Measurements from ENCODE around the gene TSTD2. TPM values are rescaled to one million over a fixed set of nuclear protein-coding genes. Genes with fewer than 3 reads are reported as not detected.
"Not testable (repeated sequence)": the region's sequence is repeated elsewhere in the genome, so short reads cannot be mapped to it uniquely, and the experiment has no call there.

Gene TSTD2
- polyA plus RNA-seq, 1 experiment, result 17.3 TPM

DNA sequence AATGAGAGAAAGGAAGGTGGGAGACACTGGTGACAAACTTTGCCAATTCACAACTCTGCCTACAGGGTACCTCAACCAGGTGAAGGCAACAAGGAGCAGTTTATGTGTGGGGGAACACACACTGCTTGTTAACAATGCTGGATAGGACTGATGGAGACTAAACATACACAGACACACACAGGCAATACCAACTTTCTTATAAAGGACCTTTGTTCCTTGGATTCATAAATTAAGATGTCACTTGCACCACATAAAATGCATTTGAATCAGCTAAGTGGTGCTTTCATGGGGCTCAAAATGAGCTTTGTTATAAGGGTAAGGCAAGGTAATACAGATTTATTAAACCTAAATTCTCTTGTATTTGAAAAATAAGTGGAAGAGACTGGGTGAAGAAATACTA is 4.0 kb downstream of the TSTD2 start:
- CTCF ChIA-PET, result interaction anchor here (1.3 to 7.4 kb wide), 4 partner anchors 13 to 218 kb away, joined by 5 to 61 read pairs (median 9); no protein-coding TSS in a partner anchor

DNA sequence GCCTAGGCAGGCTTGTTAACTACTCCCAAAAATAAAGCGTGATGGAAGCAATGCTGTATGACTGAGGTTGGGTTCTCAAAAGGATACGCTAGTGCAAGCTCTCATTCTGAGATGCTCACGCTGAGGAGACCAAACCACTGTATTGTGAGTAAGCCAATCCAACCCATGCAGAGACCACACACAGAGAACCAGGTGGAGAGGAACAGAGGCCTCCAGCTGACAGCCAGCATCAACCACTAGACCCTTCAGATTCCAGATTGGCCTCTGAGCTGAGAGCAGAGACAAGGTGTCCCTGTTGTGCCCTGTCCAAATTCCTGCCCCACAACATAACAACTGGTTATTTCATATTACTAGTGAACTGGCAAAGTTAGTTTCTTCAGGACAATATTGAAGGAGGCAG is 4.5 kb downstream of the TSTD2 start:
- no peak for TF ChIP-seq CTCF (IDR thresholded peaks at IDR 0.05; ENCODE audit: low read depth, low read length)
- ChIA-PET POLR2A (no interaction called here), CTCF (interaction anchor here (1.3 to 7.4 kb wide), 4 partner anchors 13 to 218 kb away, joined by 5 to 61 read pairs (median 9); no protein-coding TSS in a partner anchor)
- no peaks in the 10 kb centered on the region for H3K27me3 ChIP-seq (ENCODE audit: control insufficient read depth, insufficient read depth, low read length)
- DNase-seq (ENCODE audit: low read depth, low spot score), result no peak
- no peaks in the 10 kb centered on the region; the same call in 1 of the 2 replicates for H3K9me3 ChIP-seq (ENCODE audit: control insufficient read depth, insufficient read depth, low read length)
- no peak overlapping the region for H3K4me3 ChIP-seq (ENCODE audit: low read depth, low read length)
- H3K27ac ChIP-seq (ENCODE audit: low read depth, low read length), result no peak overlapping the region

More for the DNA sequence above, 4.0 kb downstream of the TSTD2 start:
- Histone ChIP-seq H3K4me3 (ENCODE audit: low read depth, low read length) (no peak overlapping the region), H3K27me3 (ENCODE audit: control insufficient read depth, insufficient read depth, low read length) (no peaks in the 10 kb centered on the region), H3K9me3 (ENCODE audit: control insufficient read depth, insufficient read depth, low read length) (no peaks in the 10 kb centered on the region; the same call in 1 of the 2 replicates), H3K27ac (ENCODE audit: low read depth, low read length) (no peak overlapping the region)
- TF ChIP-seq CTCF (IDR thresholded peaks at IDR 0.05; ENCODE audit: low read depth, low read length), result no peak
- no peak for DNase-seq (ENCODE audit: low read depth, low spot score)
- POLR2A ChIA-PET, result no interaction called here

DNA sequence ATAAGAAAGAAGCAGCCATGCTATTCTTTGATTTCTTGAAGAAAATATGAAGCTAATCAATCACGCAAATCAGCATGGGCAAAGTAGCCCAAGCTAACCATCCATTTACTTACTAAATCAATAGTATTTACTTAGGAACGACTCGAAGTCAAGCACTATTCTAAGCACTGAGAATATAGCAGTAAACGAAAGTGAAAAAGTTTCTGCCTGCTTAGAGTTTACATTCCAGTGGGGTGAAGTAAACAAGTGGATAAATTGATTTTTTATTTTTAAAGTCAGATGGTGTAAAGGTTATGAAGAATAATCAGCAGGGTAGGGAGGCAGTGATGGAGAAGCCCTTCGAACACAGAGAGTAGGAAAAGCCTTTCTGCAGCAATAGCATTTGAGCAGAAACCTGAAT is 5.5 kb downstream of the TSTD2 start:
- POLR2A ChIA-PET, result no interaction called here
- H3K4me3 ChIP-seq (ENCODE audit: low read depth, low read length), result no peak overlapping the region
- H3K9me3 ChIP-seq (ENCODE audit: control insufficient read depth, insufficient read depth, low read length), result no peaks in the 10 kb centered on the region
- H3K27me3 ChIP-seq (ENCODE audit: control insufficient read depth, insufficient read depth, low read length), result no peaks in the 10 kb centered on the region
- no peak overlapping the region for H3K27ac ChIP-seq (ENCODE audit: low read depth, low read length)
- DNase-seq (ENCODE audit: low read depth, low spot score), result no peak
- no peak for TF ChIP-seq CTCF (IDR thresholded peaks at IDR 0.05; ENCODE audit: low read depth, low read length)
- CTCF ChIA-PET, result interaction anchor here (1.0 to 7.4 kb wide), 2 partner anchors 12 to 30 kb away, joined by 5 to 61 read pairs; no protein-coding TSS in a partner anchor

DNA sequence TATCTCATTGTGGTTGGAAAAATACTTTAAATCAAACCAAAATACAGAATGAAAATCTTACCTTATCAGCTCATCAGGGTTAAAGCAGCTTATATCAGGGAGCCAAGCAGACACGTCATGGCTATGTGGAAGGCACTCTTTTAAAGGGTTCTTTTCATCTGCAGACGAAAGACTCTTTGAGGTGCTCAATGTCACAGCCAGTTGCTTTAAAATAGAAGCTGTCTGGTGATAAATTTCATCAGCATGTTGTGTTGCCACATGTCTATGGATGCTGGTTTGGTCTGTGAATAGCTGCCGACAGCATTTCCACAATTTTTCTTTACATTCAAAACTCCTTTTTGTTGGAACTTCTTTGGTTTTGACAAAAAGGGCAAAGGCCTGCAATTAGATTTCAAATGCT is 7.5 kb downstream of the TSTD2 start:
- no peak for TF ChIP-seq CTCF (IDR thresholded peaks at IDR 0.05; ENCODE audit: low read depth, low read length)
- H3K9me3 ChIP-seq (ENCODE audit: control insufficient read depth, insufficient read depth, low read length), result no peaks in the 10 kb centered on the region
- POLR2A ChIA-PET, result no interaction called here
- no peak overlapping the region for H3K27ac ChIP-seq (ENCODE audit: low read depth, low read length)
- CTCF ChIA-PET, result interaction anchor here (0.9 to 5.1 kb wide), 4 partner anchors 11 to 769 kb away, joined by 3 to 45 read pairs (median 18); no protein-coding TSS in a partner anchor
- DNase-seq (ENCODE audit: low read depth, low spot score), result no peak
- H3K4me3 ChIP-seq (ENCODE audit: low read depth, low read length), result no peak overlapping the region
- no peaks in the 10 kb centered on the region for H3K27me3 ChIP-seq (ENCODE audit: control insufficient read depth, insufficient read depth, low read length)

DNA sequence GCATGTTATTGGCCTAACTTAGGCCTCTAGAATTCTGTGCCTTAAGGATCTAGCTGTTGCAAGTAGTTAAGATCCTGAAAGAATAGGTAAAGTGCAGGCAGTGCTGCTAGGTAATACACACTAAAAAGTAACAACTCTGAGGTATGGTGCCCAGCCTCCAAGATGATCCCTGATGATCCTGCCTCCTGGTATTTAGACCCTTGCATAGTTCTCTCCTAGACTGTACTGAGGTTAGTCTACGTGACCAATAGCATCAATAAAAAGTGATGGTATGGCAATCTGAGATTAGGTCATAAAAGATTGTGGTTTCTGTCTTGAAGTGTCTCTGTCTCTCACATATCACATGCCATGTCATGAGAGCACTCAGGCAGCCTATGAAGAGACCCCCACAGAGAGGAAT is 9.2 kb downstream of the TSTD2 start:
- no peaks in the 10 kb centered on the region for H3K9me3 ChIP-seq (ENCODE audit: control insufficient read depth, insufficient read depth, low read length)
- H3K27me3 ChIP-seq (ENCODE audit: control insufficient read depth, insufficient read depth, low read length), result no peaks in the 10 kb centered on the region
- H3K27ac ChIP-seq (ENCODE audit: low read depth, low read length), result no peak overlapping the region
- ChIA-PET CTCF (interaction anchor here (1.0 to 5.1 kb wide), 3 partner anchors 9 to 212 kb away, joined by 3 to 45 read pairs (median 26); partner anchors contain the start of gene TDRD7), POLR2A (no interaction called here)
- TF ChIP-seq CTCF (IDR thresholded peaks at IDR 0.05; ENCODE audit: low read depth, low read length), result no peak
- no peak overlapping the region for H3K4me3 ChIP-seq (ENCODE audit: low read depth, low read length)
- no peak for DNase-seq (ENCODE audit: low read depth, low spot score)

DNA sequence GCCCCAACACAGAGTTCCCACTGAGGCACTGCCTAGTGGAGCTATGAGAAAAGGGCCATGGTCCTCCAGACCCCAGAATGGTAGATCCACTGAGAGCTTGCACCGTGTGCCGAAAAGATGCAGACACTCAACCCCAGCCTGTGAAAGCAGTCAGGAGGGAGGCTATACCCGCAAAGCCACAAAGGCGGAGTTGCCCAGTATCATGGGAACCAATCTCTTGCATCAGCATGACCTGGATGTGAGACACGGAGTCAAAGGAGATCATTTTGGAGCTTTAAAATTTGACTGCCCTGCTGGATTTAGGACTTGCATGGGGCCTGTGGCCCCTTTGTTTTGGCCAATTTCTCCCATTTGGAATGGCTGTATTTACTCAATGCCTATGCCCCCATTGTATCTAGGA is 10.7 kb downstream of the TSTD2 start:
- H3K9me3 ChIP-seq (ENCODE audit: control insufficient read depth, insufficient read depth, low read length); POLR2A ChIA-PET; DNase-seq (ENCODE audit: low read depth, low spot score); H3K27ac ChIP-seq (ENCODE audit: low read depth, low read length); H3K4me3 ChIP-seq (ENCODE audit: low read depth, low read length); H3K27me3 ChIP-seq (ENCODE audit: control insufficient read depth, insufficient read depth, low read length): not testable (repeated sequence)
- CTCF ChIA-PET, result interaction anchor here (5.1 kb wide), 1 partner anchor 24 kb away, joined by 26 read pairs; no protein-coding TSS in a partner anchor

DNA sequence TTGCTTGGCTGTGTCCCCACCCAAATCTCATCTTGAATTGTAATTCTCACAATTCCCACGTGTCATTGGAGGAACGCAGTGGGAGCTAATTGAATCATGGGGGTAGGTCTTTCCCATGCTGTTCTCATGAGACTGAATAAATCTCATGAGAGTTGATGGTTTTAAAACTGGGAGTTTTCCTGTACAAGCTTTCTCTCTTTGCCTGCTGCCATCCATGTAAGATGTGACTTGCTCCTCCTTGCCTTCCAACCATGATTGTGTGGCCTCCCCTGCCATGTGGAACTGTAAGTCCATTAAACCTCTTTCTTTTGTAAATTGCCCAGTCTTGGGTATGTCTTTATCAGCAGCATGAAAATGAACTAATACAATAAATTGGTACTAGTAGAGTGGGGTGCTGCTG is 13.1 kb downstream of the TSTD2 start:
- DNase-seq (ENCODE audit: low read depth, low spot score); H3K4me3 ChIP-seq (ENCODE audit: low read depth, low read length); H3K27me3 ChIP-seq (ENCODE audit: control insufficient read depth, insufficient read depth, low read length); POLR2A ChIA-PET; H3K27ac ChIP-seq (ENCODE audit: low read depth, low read length); H3K9me3 ChIP-seq (ENCODE audit: control insufficient read depth, insufficient read depth, low read length): not testable (repeated sequence)
- CTCF ChIA-PET, result interaction anchor here (0.7 to 9.2 kb wide), 4 partner anchors 21 to 427 kb away, joined by 3 to 86 read pairs (median 21); partner anchors contain the start of gene TDRD7

All from AG04450 (cell line).